Skeletal muscle satellite cell (primary cell): ENCODE data around the gene FYN.
"Not testable (repeated sequence)": the region's sequence is repeated elsewhere in the genome, so short reads cannot be mapped to it uniquely, and the experiment has no call there.

ENCODE experiments used
- H3K27me3 ChIP-seq: 2 replicates; pipeline ENCODE4 v1.7.0; 2013; ENCODE audit warnings: low read length; ENCODE audit not compliant: control insufficient read depth, insufficient read depth
- H3K36me3 ChIP-seq: 2 replicates; pipeline ENCODE4 v1.7.0; 2013; ENCODE audit warnings: mild to moderate bottlenecking, control low read depth, low read length; ENCODE audit not compliant: insufficient read depth
- H3K4me1 ChIP-seq: 2 replicates; pipeline ENCODE4 v1.7.0; 2013; ENCODE audit warnings: low read length; ENCODE audit not compliant: control insufficient read depth, insufficient read depth
- H3K4me2 ChIP-seq: 2 replicates; pipeline ENCODE4 v1.7.0; 2013; ENCODE audit warnings: mild to moderate bottlenecking, low read length
- H3K4me3 ChIP-seq: 2 replicates; pipeline ENCODE4 v1.7.0; 2013; ENCODE audit warnings: low read length
- H3K9ac ChIP-seq: 2 replicates; pipeline ENCODE4 v1.7.0; 2013; ENCODE audit warnings: mild to moderate bottlenecking, low read depth, low read length, moderate library complexity
- H3K9me3 ChIP-seq: replicated peaks from 2 replicates; pipeline ENCODE4 v1.7.0; 2013; ENCODE audit warnings: mild to moderate bottlenecking, control low read depth, low read length

FYN gene

DNA sequence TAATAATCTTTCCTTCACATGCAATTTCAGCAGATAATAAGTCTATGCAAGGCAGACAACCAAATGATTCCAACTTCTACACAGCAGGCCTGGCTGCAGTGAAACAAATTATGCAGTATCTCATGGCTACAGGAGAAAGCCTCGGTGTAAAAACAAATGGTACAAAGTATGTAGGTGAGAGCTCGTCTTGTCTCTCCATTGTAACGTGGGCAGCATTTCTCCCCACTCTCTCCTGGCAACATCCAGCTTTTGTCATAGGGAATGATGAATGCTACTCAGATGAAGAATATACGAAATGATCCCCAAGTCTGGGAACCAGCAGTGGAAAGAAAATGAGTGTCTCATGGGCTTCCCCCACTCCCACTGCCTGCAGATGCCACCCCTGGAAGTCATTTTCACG, 32.4 kb downstream of the FYN start:
- Histone ChIP-seq H3K4me1 (peaks cover 43% of the 10 kb centered on the region), H3K27me3 (no peaks in the 10 kb centered on the region), H3K9me3 (no peaks in the 10 kb centered on the region), H3K4me2 (no peak overlapping the region), H3K4me3 (no peak overlapping the region), H3K9ac (no peak overlapping the region), H3K36me3 (peaks cover 16% of the 10 kb centered on the region)

DNA sequence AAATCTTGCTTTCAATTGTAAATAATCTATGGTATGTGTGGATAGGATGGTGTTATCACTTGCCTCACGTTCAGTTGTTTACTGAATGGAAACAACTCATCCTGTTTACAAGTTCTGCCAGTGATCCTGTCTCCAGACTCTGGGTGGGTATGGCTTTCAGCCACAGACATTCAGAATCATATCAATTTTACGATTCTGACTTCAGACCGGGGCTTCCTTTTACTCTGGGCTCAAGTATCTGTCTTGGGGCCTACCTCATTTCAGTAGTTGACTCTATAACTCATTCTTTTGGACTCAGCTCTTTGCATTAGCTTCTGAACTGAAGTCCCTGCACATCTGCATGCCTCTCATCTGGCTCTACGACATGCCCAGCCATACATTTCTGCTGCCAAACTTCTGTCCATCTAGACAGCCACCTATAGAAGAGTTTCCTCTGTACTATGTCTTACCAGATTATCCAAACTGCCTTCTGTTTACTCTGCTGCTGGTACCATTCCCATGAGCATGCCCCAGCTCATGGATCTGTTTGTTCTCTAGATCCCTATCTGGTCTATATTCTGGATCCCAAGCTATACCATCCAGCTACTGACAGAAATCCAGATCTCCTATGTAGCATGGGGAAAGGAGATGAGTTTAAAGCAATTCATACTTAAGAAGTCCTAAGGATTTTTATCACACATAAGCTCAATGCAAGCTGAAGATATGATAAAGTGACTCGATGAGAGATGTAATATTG, 34.3 kb downstream of the FYN start:
- H3K9ac ChIP-seq = no peak overlapping the region
- H3K4me2 ChIP-seq = no peak overlapping the region
- H3K36me3 ChIP-seq = peaks cover 10% of the 10 kb centered on the region
- peaks cover 32% of the 10 kb centered on the region for H3K4me1 ChIP-seq
- H3K27me3 ChIP-seq = no peaks in the 10 kb centered on the region
- H3K4me3 ChIP-seq = no peak overlapping the region
- no peaks in the 10 kb centered on the region for H3K9me3 ChIP-seq

DNA sequence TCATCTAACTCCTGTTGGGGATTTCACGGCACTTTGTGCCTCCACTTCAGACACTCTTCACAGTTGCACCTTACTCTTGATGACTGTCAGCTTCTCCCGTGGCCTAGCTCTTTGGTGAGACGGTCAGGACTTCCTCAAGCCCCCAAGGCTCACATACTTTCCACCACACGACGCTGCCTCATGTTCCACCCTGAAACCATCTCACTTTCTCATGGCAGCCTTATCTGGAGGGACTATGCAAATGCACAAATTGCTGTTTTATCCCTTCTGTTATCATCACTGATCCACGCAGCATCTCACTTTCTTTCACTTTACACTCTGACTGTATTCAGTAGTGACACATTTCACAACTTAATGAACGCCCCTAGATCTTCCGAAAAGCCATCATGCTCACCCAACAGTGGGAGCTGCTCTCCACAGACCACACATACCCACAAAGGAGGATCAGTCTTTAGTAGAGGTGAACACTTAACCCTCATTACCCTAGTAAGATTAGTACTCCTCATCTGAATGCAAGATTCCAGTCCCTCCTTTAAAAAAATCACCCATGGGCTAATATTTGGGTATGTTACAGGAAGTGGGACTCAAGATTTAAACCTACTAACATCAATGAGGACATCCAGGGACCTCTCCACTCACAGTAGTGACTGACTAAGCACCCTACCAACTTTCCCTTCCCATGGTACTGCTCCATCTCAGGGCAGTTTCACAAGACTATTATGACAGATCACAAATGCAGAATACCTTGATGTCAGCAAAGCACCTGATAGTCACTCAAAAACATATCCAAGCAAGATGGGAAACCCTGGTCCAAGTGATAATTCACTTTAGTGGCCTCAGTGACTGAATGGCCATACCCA, 35.4 kb downstream of the FYN start:
- Histone ChIP-seq H3K27me3 (no peaks in the 10 kb centered on the region), H3K9me3 (no peaks in the 10 kb centered on the region), H3K4me2 (no peak overlapping the region), H3K36me3 (peaks cover 13% of the 10 kb centered on the region), H3K4me3 (no peak overlapping the region), H3K9ac (no peak overlapping the region), H3K4me1 (peaks cover 23% of the 10 kb centered on the region)

DNA sequence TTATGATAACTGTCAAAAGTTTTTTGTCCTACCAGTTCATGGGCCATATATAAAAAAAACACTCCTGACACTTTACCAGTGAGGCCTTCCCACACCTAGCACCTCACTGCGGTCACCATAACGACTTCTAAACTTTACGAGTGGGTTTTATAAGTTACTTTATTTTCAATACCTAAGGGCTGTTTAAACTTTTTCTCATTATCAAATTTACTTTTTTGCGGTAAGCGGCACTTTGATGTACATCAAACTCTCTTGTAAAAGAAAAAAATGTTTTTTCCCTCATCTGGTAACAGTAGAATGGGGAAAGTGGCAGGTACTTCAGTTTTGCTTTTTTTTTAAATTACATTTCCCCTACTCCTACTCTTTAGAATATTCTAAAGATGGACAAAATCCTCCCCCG, 36.2 kb downstream of the FYN start:
- Histone ChIP-seq H3K9ac (no peak overlapping the region), H3K27me3 (no peaks in the 10 kb centered on the region), H3K36me3 (peaks cover 13% of the 10 kb centered on the region), H3K9me3 (no peaks in the 10 kb centered on the region), H3K4me1 (peaks cover 14% of the 10 kb centered on the region), H3K4me2 (no peak overlapping the region), H3K4me3 (no peak overlapping the region)

DNA sequence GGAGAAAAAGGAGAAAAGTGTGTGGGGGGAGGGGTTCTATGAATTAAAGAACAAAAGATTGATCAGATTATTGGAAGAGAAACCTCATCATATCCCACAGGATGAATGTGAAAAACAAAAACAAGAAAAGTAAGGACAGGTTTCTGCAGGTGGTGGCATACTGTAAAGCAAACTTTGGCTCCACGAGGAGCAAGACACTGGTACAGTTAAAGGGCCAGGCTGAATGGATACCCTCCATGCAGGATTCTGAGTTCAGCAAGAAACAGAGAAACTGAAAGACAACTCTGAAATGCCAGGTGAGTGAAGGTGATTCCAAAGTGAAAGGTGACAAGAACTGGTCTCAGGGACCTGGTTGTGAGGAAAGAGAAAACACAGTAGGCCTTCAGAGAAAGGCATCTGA, 37.4 kb downstream of the FYN start:
- Histone ChIP-seq H3K4me2 (no peak overlapping the region), H3K36me3 (peaks cover 13% of the 10 kb centered on the region), H3K4me1 (peaks cover 2% of the 10 kb centered on the region), H3K4me3 (no peak overlapping the region), H3K9me3 (no peaks in the 10 kb centered on the region), H3K27me3 (no peaks in the 10 kb centered on the region), H3K9ac (no peak overlapping the region)

DNA sequence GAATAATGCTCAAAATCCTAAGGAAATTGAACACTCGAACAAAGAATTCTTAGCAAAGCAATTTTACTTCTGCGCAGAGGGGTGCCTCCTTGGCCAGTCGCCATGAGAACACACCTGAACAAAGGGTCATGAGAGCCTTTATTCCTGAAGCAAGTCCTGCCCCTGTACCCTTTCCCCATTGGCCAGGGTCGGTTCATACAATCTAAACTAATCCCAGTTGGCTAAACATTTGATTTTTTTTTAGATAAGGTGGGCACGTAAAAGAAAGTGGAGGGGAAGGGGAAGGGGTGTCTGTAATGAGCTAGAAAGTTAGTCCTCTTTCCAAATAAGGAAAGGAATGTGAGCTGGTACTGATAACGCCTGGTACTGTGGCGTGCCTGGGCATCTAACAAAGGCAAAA, 37.9 kb downstream of the FYN start:
- H3K9me3 ChIP-seq, H3K4me1 ChIP-seq, H3K27me3 ChIP-seq, H3K4me2 ChIP-seq, H3K9ac ChIP-seq, H3K4me3 ChIP-seq: not testable (repeated sequence)
- peaks cover 13% of the 10 kb centered on the region for H3K36me3 ChIP-seq

DNA sequence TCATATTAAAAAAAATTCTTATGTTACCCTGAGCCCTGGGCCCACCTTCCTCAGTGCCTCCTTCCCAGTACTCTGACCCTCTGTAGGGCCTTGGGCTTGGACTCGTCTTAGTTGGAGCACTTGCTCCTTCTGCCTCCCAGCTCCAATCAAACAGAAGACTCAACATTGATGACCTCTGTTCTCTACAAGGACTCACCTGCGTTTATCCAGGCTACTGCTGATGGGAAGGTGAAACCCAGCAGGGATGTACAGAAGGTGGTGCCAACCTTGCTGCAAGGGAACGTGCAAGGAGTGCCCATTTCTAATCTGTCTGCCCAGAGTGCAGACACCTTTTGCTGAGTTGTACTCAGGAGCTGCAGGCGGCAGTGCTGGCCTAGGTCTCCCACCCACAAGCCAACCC, 38.9 kb downstream of the FYN start:
- H3K4me3 ChIP-seq = no peak overlapping the region
- H3K27me3 ChIP-seq = no peaks in the 10 kb centered on the region
- no peak overlapping the region for H3K4me2 ChIP-seq
- H3K9ac ChIP-seq = no peak overlapping the region
- H3K36me3 ChIP-seq = peaks cover 10% of the 10 kb centered on the region
- no peaks in the 10 kb centered on the region for H3K9me3 ChIP-seq
- peaks cover 5% of the 10 kb centered on the region for H3K4me1 ChIP-seq

DNA sequence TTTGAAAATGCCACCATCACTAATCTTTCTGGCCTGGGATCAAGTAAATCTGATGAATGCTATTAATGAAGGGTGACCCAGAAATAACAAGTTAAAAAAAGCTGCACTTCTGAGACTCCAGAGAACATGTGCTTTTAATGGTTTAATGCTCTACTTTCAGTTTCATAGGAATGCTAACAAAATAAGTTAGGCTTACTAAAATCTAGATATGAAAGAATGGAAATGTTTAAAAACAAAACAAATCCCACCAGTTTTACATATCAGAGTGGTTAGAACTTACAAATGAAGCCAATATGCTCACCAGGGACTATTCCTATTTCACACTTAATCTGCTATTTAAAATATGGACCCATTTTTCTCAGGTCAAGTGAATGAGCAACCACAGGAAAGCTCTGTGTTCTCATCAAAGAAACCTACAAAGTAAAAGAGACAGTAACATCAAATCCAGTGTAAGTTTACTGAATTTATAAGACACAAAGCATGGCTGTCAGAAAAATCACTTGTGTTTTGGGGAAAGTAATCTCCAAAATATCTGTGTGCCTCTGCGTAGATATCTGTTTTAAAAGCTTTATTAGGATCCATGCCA, 40.3 kb downstream of the FYN start:
- H3K9ac ChIP-seq = no peak overlapping the region
- H3K4me1 ChIP-seq = peaks cover 5% of the 10 kb centered on the region
- H3K9me3 ChIP-seq = no peaks in the 10 kb centered on the region
- H3K36me3 ChIP-seq = peaks cover 10% of the 10 kb centered on the region
- no peaks in the 10 kb centered on the region for H3K27me3 ChIP-seq
- H3K4me3 ChIP-seq = no peak overlapping the region
- H3K4me2 ChIP-seq = no peak overlapping the region

DNA sequence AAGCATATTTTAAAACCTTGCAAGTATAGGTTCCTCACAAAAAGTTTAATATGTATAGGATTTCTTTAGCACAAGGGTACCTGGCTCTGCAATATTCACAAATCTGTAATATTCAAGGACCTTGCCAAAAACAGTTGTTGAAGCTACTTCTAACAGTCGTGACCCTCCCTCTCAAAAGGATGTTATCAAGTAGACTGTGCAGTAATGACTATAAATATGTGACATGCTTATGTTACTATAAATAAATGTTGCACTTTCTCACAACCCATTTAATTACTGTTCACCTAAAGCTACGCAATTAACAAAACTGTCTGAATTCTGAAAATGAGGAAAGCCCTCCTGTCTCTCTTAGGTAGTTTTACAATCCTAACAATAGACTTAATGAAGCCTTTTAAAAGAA, 41.8 kb downstream of the FYN start:
- no peak overlapping the region for H3K9ac ChIP-seq
- H3K4me3 ChIP-seq = no peak overlapping the region
- no peaks in the 10 kb centered on the region for H3K9me3 ChIP-seq
- H3K4me2 ChIP-seq = no peak overlapping the region
- H3K4me1 ChIP-seq = peaks cover 5% of the 10 kb centered on the region
- peaks cover 12% of the 10 kb centered on the region for H3K36me3 ChIP-seq
- H3K27me3 ChIP-seq = no peaks in the 10 kb centered on the region

DNA sequence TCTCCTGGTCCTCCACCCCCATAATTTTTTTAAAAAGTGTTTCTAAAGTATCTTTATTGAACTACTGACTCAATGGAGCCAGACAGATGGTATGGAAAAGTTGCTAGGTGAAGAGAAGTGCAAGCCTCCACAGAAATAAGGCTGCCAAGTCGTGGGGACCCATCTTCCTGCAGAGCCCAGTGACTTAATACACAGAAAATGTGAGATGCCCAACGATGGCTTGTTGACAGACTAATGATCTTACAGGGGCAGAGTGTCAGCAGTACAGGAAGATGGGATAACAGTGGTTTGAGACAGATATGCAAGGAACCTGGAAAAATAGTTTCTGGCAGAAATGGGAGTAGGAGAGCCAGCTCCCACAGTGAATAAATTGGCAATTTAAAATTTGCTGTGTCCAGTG, 43.3 kb downstream of the FYN start:
- Histone ChIP-seq H3K4me1 (peaks cover 17% of the 10 kb centered on the region), H3K36me3 (peaks cover 12% of the 10 kb centered on the region), H3K4me3 (no peak overlapping the region), H3K27me3 (no peaks in the 10 kb centered on the region), H3K9me3 (no peaks in the 10 kb centered on the region), H3K4me2 (no peak overlapping the region), H3K9ac (no peak overlapping the region)

DNA sequence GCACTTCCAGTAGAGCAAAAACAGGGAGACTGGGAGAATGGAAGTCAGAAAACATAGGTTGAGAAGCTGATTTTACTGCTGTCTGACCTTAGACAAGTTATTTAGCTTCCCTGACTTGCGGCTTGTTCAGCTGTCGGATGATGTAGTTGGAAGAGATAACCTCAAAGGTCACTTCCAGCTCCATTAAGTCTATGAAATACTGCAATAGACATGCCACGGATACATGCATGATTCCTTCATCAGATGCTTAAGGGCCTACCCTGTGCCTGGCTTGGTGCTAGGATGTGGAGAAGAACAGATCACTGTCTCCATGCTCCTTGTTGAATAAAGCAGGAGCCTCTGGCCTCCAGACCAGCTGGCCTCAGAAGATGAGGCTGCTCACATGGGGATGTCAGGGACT, 43.7 kb downstream of the FYN start:
- H3K9ac ChIP-seq = no peak overlapping the region
- H3K36me3 ChIP-seq = peaks cover 12% of the 10 kb centered on the region

More for the DNA sequence above, 43.7 kb downstream of the FYN start:
- Histone ChIP-seq H3K4me2 (no peak overlapping the region), H3K4me3 (no peak overlapping the region), H3K9me3 (no peaks in the 10 kb centered on the region), H3K27me3 (no peaks in the 10 kb centered on the region), H3K4me1 (peaks cover 21% of the 10 kb centered on the region)
